Cortex of kidney (tissue), 1 donor: ENCODE data around the gene TACO1.

Experiments used
- DNase-seq: peaks from one replicate; lab custom pipeline; 2025; lab: John Stamatoyannopoulos, UW

TACO1 gene

GRCh38 chr17:63600569-63601438, at the start of gene TACO1:
TACO1 (plus strand) TSS chr17:63600895; CDS start chr17:63601084, 189 bp downstream.
- no peak for DNase-seq

GRCh38 chr17:63552211-63552610, 48.5 kb upstream of the TACO1 start:
- DNase-seq: no peak

GRCh38 chr17:63555500-63556156, 45.1 kb upstream of the TACO1 start:
- no peak for DNase-seq

GRCh38 chr17:63557416-63557815, 43.3 kb upstream of the TACO1 start:
- no peak for DNase-seq

GRCh38 chr17:63558441-63558840, 42.3 kb upstream of the TACO1 start:
- DNase-seq: no peak

GRCh38 chr17:63561819-63562218, 38.9 kb upstream of the TACO1 start:
- no peak for DNase-seq

- no peak for DNase-seq
Observed at GRCh38 chr17:63563339-63563738, 37.4 kb upstream of the TACO1 start.

GRCh38 chr17:63564562-63564961, 36.1 kb upstream of the TACO1 start:
- no peak for DNase-seq

- DNase-seq: no peak
Observed at GRCh38 chr17:63567229-63567628, 33.5 kb upstream of the TACO1 start.

GRCh38 chr17:63568563-63568962, 32.1 kb upstream of the TACO1 start:
- no peak for DNase-seq

- no peak for DNase-seq
Observed at GRCh38 chr17:63571632-63572310, 28.9 kb upstream of the TACO1 start.

GRCh38 chr17:63573634-63574033, 27.1 kb upstream of the TACO1 start:
- DNase-seq: no peak

GRCh38 chr17:63578027-63578768, 22.5 kb upstream of the TACO1 start:
- no peak for DNase-seq

- DNase-seq: no peak
Observed at GRCh38 chr17:63578769-63579111, 22.0 kb upstream of the TACO1 start.

- DNase-seq: no peak
Observed at GRCh38 chr17:63579633-63580032, 21.1 kb upstream of the TACO1 start.

- DNase-seq: no peak
Observed at GRCh38 chr17:63587770-63588169, 12.9 kb upstream of the TACO1 start.

GRCh38 chr17:63588797-63589196, 11.9 kb upstream of the TACO1 start:
- DNase-seq: no peak

GRCh38 chr17:63589646-63590045, 11.0 kb upstream of the TACO1 start:
- DNase-seq: no peak

GRCh38 chr17:63592797-63593196, 7.9 kb upstream of the TACO1 start:
- no peak for DNase-seq

- no peak for DNase-seq
Observed at GRCh38 chr17:63595132-63595531, 5.6 kb upstream of the TACO1 start.

GRCh38 chr17:63596856-63597586, 3.7 kb upstream of the TACO1 start:
- no peak for DNase-seq

- DNase-seq: no peak
Observed at GRCh38 chr17:63598281-63598680, 2.4 kb upstream of the TACO1 start.
